PC-3 (cell line): ENCODE results near the gene LAMTOR5. TPM values are rescaled to one million over a fixed set of nuclear protein-coding genes. Genes with fewer than 3 reads are reported as not detected.

Experiments
- ATAC-seq: fragments of 200-7000 bp; cut with Tn5 transposase; 2 replicates; pipeline ENCODE4 v1.9.1; 2020; ENCODE audit warnings: mild to moderate bottlenecking, moderate library complexity
- BruUV-seq: library from RNA; stranded (reverse); fragments of 400-500 nt; replicated peaks from 2 replicates; lab custom pipeline; 2021; lab: Mats Ljungman, UMichigan
- CTCF ChIA-PET: fragments of 300-600 bp; sonication (Branson Sonifier 250); formaldehyde crosslinking; loops from one replicate; lab custom pipeline; 2022; ENCODE audit warnings: antibody characterized with exemption; lab: Charles Lee
- POLR2A ChIA-PET: fragments of 300-600 bp; sonication (Branson Sonifier 250); formaldehyde crosslinking; loops from one replicate; lab custom pipeline; 2022; ENCODE audit warnings: antibody characterized with exemption; ENCODE audit not compliant: unreplicated experiment; lab: Charles Lee
- DNase-seq: peaks from one replicate; pipeline ENCODE4 v3.0.0-alpha.2; 2015
- H2AFZ ChIP-seq: fragments of 300-600 bp; sonication (generic); 2 replicates; pipeline ENCODE4 v1.6.0; 2016; ENCODE audit warnings: antibody characterized with exemption, low read length
- H3F3A ChIP-seq: fragments of 300-600 bp; sonication (generic); one replicate; pipeline ENCODE4 v1.6.0; 2017; ENCODE audit warnings: antibody characterized with exemption, low read length, control low read depth, mild to moderate bottlenecking; ENCODE audit not compliant: unreplicated experiment
- H3K27ac ChIP-seq: fragments of 300-600 bp; sonication (generic); 2 replicates; pipeline ENCODE4 v1.5.1; 2016; ENCODE audit warnings: mild to moderate bottlenecking, low read length
- H3K27me3 ChIP-seq: fragments of 300-600 bp; sonication (generic); 2 replicates; pipeline ENCODE4 v1.6.1; 2016; ENCODE audit warnings: low read length, mixed read lengths
- H3K36me3 ChIP-seq: fragments of 300-600 bp; sonication (generic); 2 replicates; pipeline ENCODE4 v1.6.1; 2016; ENCODE audit warnings: low read depth, mixed run types, low read length, mixed read lengths
- H3K4me1 ChIP-seq: fragments of 300-600 bp; sonication (generic); 2 replicates; pipeline ENCODE4 v1.5.1; 2016; ENCODE audit warnings: low read length; ENCODE audit not compliant: insufficient read depth
- H3K4me2 ChIP-seq: fragments of 300-600 bp; sonication (generic); 2 replicates; pipeline ENCODE4 v1.6.0; 2016; ENCODE audit warnings: low read length
- H3K4me3 ChIP-seq: fragments of 300-600 bp; sonication (generic); 2 replicates; pipeline ENCODE4 v1.5.1; 2016; ENCODE audit warnings: mild to moderate bottlenecking, low read length, mixed read lengths
- H3K79me2 ChIP-seq: fragments of 300-600 bp; sonication (generic); 2 replicates; pipeline ENCODE4 v1.6.1; 2017; ENCODE audit warnings: low read length, mixed read lengths
- H3K9ac ChIP-seq: fragments of 300-600 bp; sonication (generic); 2 replicates; pipeline ENCODE4 v1.6.0; 2016; ENCODE audit warnings: mild to moderate bottlenecking, low read length
- H3K9me2 ChIP-seq: fragments of 300-600 bp; sonication (generic); replicated peaks from 2 replicates; pipeline ENCODE4 v1.6.1; 2016; ENCODE audit warnings: mixed run types, low read length, mixed read lengths
- H3K9me3 ChIP-seq: fragments of 300-600 bp; sonication (generic); 2 replicates; pipeline ENCODE4 v1.6.1; 2016; ENCODE audit warnings: low read length, mixed read lengths
- H4K20me1 ChIP-seq: fragments of 300-600 bp; sonication (generic); 2 replicates; pipeline ENCODE4 v1.6.1; 2016; ENCODE audit warnings: low read length, mixed read lengths
- CTCF ChIP-seq: fragments of 300-600 bp; sonication (generic); conservative IDR thresholded peaks from 2 replicates; pipeline ENCODE4 v1.5.1; 2017; ENCODE audit warnings: antibody characterized with exemption, low read depth, mild to moderate bottlenecking, low read length
- EZH2 ChIP-seq: fragments of 300-600 bp; sonication (generic); IDR thresholded peaks from one replicate; pipeline ENCODE4 v1.6.1; 2017; ENCODE audit warnings: antibody characterized with exemption, mild to moderate bottlenecking, low read length; ENCODE audit not compliant: unreplicated experiment
- EZH2phosphoT487 ChIP-seq: fragments of 300-600 bp; sonication (generic); IDR thresholded peaks from 2 replicates; pipeline ENCODE4 v1.6.1; 2018; ENCODE audit warnings: mild to moderate bottlenecking, antibody characterized with exemption, low read length, borderline replicate concordance
- intact Hi-C: fragments of 100-400 bp; cut with micrococcal nuclease; formaldehyde crosslinking; loops from 2 replicates; pipeline ENCODE4 v1.9.0; 2023
- total RNA-seq: library from RNA; depleted of rRNA; stranded (reverse); fragments of >200 nt; gene quantifications from 2 replicates; pipeline ENCODE4 v1.2.3, GENCODE V29; 2014

LAMTOR5 gene
- total RNA-seq, 1 experiment from 2014 or later = 143 TPM

GRCh38 chr1:110430901-110431300 lies 23.4 kb upstream of the LAMTOR5 start:
- Histone ChIP-seq H2AFZ (no peak overlapping the region), H3K27me3 (peaks cover 34% of the 10 kb centered on the region), H3K9me2 (no peaks in the 10 kb centered on the region), H3K27ac (no peak overlapping the region), H3K9me3 (no peaks in the 10 kb centered on the region), H3K4me3 (no peak overlapping the region), H4K20me1 (no peaks in the 10 kb centered on the region), H3K36me3 (no peaks in the 10 kb centered on the region), H3K9ac (no peak overlapping the region), H3K4me1 (no peaks in the 10 kb centered on the region), H3F3A (no peaks in the 10 kb centered on the region), H3K79me2 (no peaks in the 10 kb centered on the region), H3K4me2 (no peak overlapping the region)
- DNase-seq (no peak), ATAC-seq (no peak)
- ChIA-PET POLR2A (no interaction called here), CTCF (no interaction called here)
- intact Hi-C loops = no loop called here
- no peak for TF ChIP-seq EZH2phosphoT487
- no peak for TF ChIP-seq CTCF
- no peak for TF ChIP-seq EZH2
- no TSS peak for BruUV-seq

- no peaks in the 10 kb centered on the region for H3K4me1 ChIP-seq
- H3K27ac ChIP-seq = no peak overlapping the region
- peaks cover 32% of the 10 kb centered on the region for H3K27me3 ChIP-seq
- ChIA-PET POLR2A (no interaction called here), CTCF (no interaction called here)
- H3K9ac ChIP-seq = no peak overlapping the region
- H3K9me3 ChIP-seq = no peaks in the 10 kb centered on the region
- no peak overlapping the region for H3K4me2 ChIP-seq
- intact Hi-C loops = no loop called here
- no peaks in the 10 kb centered on the region for H3K79me2 ChIP-seq
- H2AFZ ChIP-seq = no peak overlapping the region
- H3K36me3 ChIP-seq = no peaks in the 10 kb centered on the region
- BruUV-seq = no TSS peak
- no peak for DNase-seq
- no peak overlapping the region for H3K4me3 ChIP-seq
- H3K9me2 ChIP-seq = no peaks in the 10 kb centered on the region
- no peaks in the 10 kb centered on the region for H4K20me1 ChIP-seq
- TF ChIP-seq EZH2 (no peak), CTCF (no peak), EZH2phosphoT487 (no peak)
- ATAC-seq = no peak
- no peaks in the 10 kb centered on the region for H3F3A ChIP-seq
These were observed 22.9 kb upstream of the LAMTOR5 start for GRCh38 chr1:110430366-110430765.

- Histone ChIP-seq H3K9me3 (no peaks in the 10 kb centered on the region), H3K79me2 (no peaks in the 10 kb centered on the region), H3K9ac (no peak overlapping the region), H4K20me1 (no peaks in the 10 kb centered on the region), H3K36me3 (no peaks in the 10 kb centered on the region), H3K27me3 (peaks cover 32% of the 10 kb centered on the region), H2AFZ (no peak overlapping the region), H3K4me1 (no peaks in the 10 kb centered on the region), H3K4me3 (no peak overlapping the region), H3K27ac (no peak overlapping the region), H3K9me2 (no peaks in the 10 kb centered on the region), H3K4me2 (no peak overlapping the region), H3F3A (no peaks in the 10 kb centered on the region)
- ChIA-PET POLR2A (no interaction called here), CTCF (no interaction called here)
- no peak for TF ChIP-seq EZH2phosphoT487
- no peak for TF ChIP-seq CTCF
- no peak for TF ChIP-seq EZH2
- DNase-seq = no peak
- no peak for ATAC-seq
- intact Hi-C loops = no loop called here
- no TSS peak for BruUV-seq
These were observed 21.5 kb upstream of the LAMTOR5 start for GRCh38 chr1:110428946-110429345.
